ENCODE measurements around the gene TGFA. TPM values are rescaled to one million over a fixed set of nuclear protein-coding genes. Genes with fewer than 3 reads are reported as not detected.

TGFA gene
- total and polyA plus RNA-seq, 4 donors = 1.1 to 2.9 (median 1.7) TPM

DNA sequence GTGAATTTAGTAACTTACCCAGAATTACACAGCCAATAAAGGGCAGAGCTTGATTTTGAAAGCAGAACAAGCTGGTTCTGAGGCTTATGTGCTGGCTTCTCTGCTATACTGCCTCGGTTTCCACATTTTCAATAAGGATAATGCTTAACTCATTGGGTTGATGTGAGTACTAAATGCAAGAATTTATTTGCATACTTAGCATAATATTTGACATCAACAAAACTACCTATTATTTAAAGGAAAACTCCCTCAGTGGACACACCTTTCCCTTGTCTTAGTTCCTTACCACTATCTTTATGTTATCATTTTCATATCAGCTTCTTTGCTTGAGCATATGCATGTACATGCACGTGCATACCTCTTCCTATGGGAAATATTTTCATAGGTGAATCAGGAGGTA, 3.0 kb upstream of the TGFA start:
- Histone ChIP-seq H3K4me3 (ENCODE audit: low read depth in 1 of 3, low read length in 3 of 3) (no peak overlapping the region), H3K36me3 (ENCODE audit: control insufficient read depth in 4 of 4, insufficient read depth in 3 of 4, low read depth in 1 of 4, low read length in 3 of 4) (no peaks in the 10 kb centered on the region), H3K4me1 (ENCODE audit: control insufficient read depth in 4 of 4, insufficient read depth in 4 of 4, low read length in 3 of 4) (peaks cover 4 to 20% (median 13%) of the 10 kb centered on the region in 4 donors), H3K9me3 (ENCODE audit: control insufficient read depth in 4 of 4, low read length in 3 of 4) (no peaks in the 10 kb centered on the region), H3K27ac (ENCODE audit: low read depth in 1 of 2, low read length in 2 of 2) (no peak overlapping the region), H3K9ac (ENCODE audit: low read depth in 1 of 2, low read length in 2 of 2) (no peak overlapping the region), H3K27me3 (ENCODE audit: control insufficient read depth in 4 of 4, insufficient read depth in 4 of 4, low read length in 3 of 4) (no peaks in the 10 kb centered on the region)
- DNase-seq (ENCODE audit: low spot score) = no peak
- 70% methylated on average over 2 of the region's 2 CpGs for WGBS
- TF ChIP-seq RAD21 (IDR thresholded peaks at IDR 0.05) (no peak), FOXA2 (IDR thresholded peaks at IDR 0.05) (no peak), RXRA (IDR thresholded peaks at IDR 0.05) (no peak), FOXA1 (IDR thresholded peaks at IDR 0.05) (no peak), GABPA (IDR thresholded peaks at IDR 0.05 in 1 of 2, conservative IDR thresholded peaks at IDR 0.05 in 1 of 2) (no peak), JUND (IDR thresholded peaks at IDR 0.05) (no peak), TAF1 (conservative IDR thresholded peaks at IDR 0.05) (no peak), EGR1 (IDR thresholded peaks at IDR 0.05; ENCODE audit: low read depth in 2 of 2) (no peak), HNF4A (conservative IDR thresholded peaks at IDR 0.05) (no peak), NR2F2 (IDR thresholded peaks at IDR 0.05) (no peak), YY1 (IDR thresholded peaks at IDR 0.05) (no peak), HNF4G (IDR thresholded peaks at IDR 0.05) (no peak), SP1 (IDR thresholded peaks at IDR 0.05) (no peak)
- TF ChIP-seq, protein P1, sequence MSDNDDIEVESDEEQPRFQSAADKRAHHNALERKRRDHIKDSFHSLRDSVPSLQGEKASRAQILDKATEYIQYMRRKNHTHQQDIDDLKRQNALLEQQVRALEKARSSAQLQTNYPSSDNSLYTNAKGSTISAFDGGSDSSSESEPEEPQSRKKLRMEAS (IDR thresholded peaks at IDR 0.05) = no peak
- TF ChIP-seq, protein P2, sequence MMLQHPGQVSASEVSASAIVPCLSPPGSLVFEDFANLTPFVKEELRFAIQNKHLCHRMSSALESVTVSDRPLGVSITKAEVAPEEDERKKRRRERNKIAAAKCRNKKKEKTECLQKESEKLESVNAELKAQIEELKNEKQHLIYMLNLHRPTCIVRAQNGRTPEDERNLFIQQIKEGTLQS (IDR thresholded peaks at IDR 0.05) = no peak
- TF ChIP-seq, protein P3, sequence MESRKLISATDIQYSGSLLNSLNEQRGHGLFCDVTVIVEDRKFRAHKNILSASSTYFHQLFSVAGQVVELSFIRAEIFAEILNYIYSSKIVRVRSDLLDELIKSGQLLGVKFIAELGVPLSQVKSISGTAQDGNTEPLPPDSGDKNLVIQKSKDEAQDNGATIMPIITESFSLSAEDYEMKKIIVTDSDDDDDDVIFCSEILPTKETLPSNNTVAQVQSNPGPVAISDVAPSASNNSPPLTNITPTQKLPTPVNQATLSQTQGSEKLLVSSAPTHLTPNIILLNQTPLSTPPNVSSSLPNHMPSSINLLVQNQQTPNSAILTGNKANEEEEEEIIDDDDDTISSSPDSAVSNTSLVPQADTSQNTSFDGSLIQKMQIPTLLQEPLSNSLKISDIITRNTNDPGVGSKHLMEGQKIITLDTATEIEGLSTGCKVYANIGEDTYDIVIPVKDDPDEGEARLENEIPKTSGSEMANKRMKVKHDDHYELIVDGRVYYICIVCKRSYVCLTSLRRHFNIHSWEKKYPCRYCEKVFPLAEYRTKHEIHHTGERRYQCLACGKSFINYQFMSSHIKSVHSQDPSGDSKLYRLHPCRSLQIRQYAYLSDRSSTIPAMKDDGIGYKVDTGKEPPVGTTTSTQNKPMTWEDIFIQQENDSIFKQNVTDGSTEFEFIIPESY (IDR thresholded peaks at IDR 0.05) = no peak
- TF ChIP-seq, protein P4, sequence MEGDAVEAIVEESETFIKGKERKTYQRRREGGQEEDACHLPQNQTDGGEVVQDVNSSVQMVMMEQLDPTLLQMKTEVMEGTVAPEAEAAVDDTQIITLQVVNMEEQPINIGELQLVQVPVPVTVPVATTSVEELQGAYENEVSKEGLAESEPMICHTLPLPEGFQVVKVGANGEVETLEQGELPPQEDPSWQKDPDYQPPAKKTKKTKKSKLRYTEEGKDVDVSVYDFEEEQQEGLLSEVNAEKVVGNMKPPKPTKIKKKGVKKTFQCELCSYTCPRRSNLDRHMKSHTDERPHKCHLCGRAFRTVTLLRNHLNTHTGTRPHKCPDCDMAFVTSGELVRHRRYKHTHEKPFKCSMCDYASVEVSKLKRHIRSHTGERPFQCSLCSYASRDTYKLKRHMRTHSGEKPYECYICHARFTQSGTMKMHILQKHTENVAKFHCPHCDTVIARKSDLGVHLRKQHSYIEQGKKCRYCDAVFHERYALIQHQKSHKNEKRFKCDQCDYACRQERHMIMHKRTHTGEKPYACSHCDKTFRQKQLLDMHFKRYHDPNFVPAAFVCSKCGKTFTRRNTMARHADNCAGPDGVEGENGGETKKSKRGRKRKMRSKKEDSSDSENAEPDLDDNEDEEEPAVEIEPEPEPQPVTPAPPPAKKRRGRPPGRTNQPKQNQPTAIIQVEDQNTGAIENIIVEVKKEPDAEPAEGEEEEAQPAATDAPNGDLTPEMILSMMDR (IDR thresholded peaks at IDR 0.05; ENCODE audit: low read depth, low read length, missing input control) = no peak
- TF ChIP-seq, protein P5, sequence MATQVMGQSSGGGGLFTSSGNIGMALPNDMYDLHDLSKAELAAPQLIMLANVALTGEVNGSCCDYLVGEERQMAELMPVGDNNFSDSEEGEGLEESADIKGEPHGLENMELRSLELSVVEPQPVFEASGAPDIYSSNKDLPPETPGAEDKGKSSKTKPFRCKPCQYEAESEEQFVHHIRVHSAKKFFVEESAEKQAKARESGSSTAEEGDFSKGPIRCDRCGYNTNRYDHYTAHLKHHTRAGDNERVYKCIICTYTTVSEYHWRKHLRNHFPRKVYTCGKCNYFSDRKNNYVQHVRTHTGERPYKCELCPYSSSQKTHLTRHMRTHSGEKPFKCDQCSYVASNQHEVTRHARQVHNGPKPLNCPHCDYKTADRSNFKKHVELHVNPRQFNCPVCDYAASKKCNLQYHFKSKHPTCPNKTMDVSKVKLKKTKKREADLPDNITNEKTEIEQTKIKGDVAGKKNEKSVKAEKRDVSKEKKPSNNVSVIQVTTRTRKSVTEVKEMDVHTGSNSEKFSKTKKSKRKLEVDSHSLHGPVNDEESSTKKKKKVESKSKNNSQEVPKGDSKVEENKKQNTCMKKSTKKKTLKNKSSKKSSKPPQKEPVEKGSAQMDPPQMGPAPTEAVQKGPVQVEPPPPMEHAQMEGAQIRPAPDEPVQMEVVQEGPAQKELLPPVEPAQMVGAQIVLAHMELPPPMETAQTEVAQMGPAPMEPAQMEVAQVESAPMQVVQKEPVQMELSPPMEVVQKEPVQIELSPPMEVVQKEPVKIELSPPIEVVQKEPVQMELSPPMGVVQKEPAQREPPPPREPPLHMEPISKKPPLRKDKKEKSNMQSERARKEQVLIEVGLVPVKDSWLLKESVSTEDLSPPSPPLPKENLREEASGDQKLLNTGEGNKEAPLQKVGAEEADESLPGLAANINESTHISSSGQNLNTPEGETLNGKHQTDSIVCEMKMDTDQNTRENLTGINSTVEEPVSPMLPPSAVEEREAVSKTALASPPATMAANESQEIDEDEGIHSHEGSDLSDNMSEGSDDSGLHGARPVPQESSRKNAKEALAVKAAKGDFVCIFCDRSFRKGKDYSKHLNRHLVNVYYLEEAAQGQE (IDR thresholded peaks at IDR 0.05) = no peak

Data from liver (tissue), 9 donors.